ENCODE data around the gene MOB3C. TPM values are rescaled to one million over a fixed set of nuclear protein-coding genes. Genes with fewer than 3 reads are reported as not detected.
A peak's percentile ranks its signal among the peaks of the same experiment; 100 is the strongest.

The MOB3C gene
- polyA plus RNA-seq, 1 experiment, result 11.6 TPM

GRCh38 chr1:46623743-46624644 is 7.4 kb upstream of the MOB3C start:
- no peak for DNase-seq (ENCODE audit: low read depth)

GRCh38 chr1:46622344-46622743 is 5.7 kb upstream of the MOB3C start:
- Histone ChIP-seq H3K27me3 (ENCODE audit: control insufficient read depth, insufficient read depth, low read length) (no peaks in the 10 kb centered on the region), H3K4me3 (ENCODE audit: low read depth, low read length) (0 out of 2 replicates have a peak overlapping the region, but pooled peaks have one; percentile 6), H3K36me3 (ENCODE audit: control insufficient read depth, insufficient read depth, low read length) (no peaks in the 10 kb centered on the region)
- no peak for DNase-seq (ENCODE audit: low read depth)
- ChIA-PET POLR2A (no interaction called here), CTCF (interaction anchor here (0.7 to 5.5 kb wide), 14 partner anchors 9 to 801 kb away, joined by 3 to 59 read pairs (median 4); a partner anchor contains a TSS)
- peak; percentile 73 for TF ChIP-seq CTCF (IDR thresholded peaks at IDR 0.05; ENCODE audit: insufficient read depth, low read depth, low read length)

More at GRCh38 chr1:46623743-46624644, 7.4 kb upstream of the MOB3C start:
- ChIA-PET POLR2A (no interaction called here), CTCF (interaction anchor here (1.4 to 5.5 kb wide), 4 partner anchors 8 to 102 kb away, joined by 3 to 59 read pairs (median 12); no protein-coding TSS in a partner anchor)
- no peak overlapping the region for H3K4me3 ChIP-seq (ENCODE audit: low read depth, low read length)
- no peaks in the 10 kb centered on the region for H3K27me3 ChIP-seq (ENCODE audit: control insufficient read depth, insufficient read depth, low read length)
- no peaks in the 10 kb centered on the region for H3K36me3 ChIP-seq (ENCODE audit: control insufficient read depth, insufficient read depth, low read length)
- no peak for TF ChIP-seq CTCF (IDR thresholded peaks at IDR 0.05; ENCODE audit: insufficient read depth, low read depth, low read length)

- no peak for DNase-seq (ENCODE audit: low read depth)
- POLR2A ChIA-PET, result no interaction called here
Observed at GRCh38 chr1:46621930-46622329, 5.3 kb upstream of the MOB3C start.

GRCh38 chr1:46619656-46620258 is 3.1 kb upstream of the MOB3C start:
- Histone ChIP-seq H3K4me3 (ENCODE audit: low read depth, low read length) (no peak overlapping the region), H3K36me3 (ENCODE audit: control insufficient read depth, insufficient read depth, low read length) (no peaks in the 10 kb centered on the region), H3K27me3 (ENCODE audit: control insufficient read depth, insufficient read depth, low read length) (no peaks in the 10 kb centered on the region)
- DNase-seq (ENCODE audit: low read depth), result no peak
- ChIA-PET CTCF (interaction anchor here (0.8 to 5.5 kb wide), 2 partner anchors 29 to 106 kb away, joined by 3 to 59 read pairs; no protein-coding TSS in a partner anchor), POLR2A (no interaction called here)
- TF ChIP-seq CTCF (IDR thresholded peaks at IDR 0.05; ENCODE audit: insufficient read depth, low read depth, low read length), result no peak

More at GRCh38 chr1:46621930-46622329, 5.3 kb upstream of the MOB3C start:
- Histone ChIP-seq H3K36me3 (ENCODE audit: control insufficient read depth, insufficient read depth, low read length) (no peaks in the 10 kb centered on the region), H3K4me3 (ENCODE audit: low read depth, low read length) (0 out of 2 replicates have a peak overlapping the region, but pooled peaks have one; percentile 6), H3K27me3 (ENCODE audit: control insufficient read depth, insufficient read depth, low read length) (no peaks in the 10 kb centered on the region)
- CTCF ChIA-PET, result interaction anchor here (0.7 to 5.5 kb wide), 13 partner anchors 9 to 802 kb away, joined by 3 to 59 read pairs (median 4); a partner anchor contains a TSS
- TF ChIP-seq CTCF (IDR thresholded peaks at IDR 0.05; ENCODE audit: insufficient read depth, low read depth, low read length), result no peak

Measured in BJ (cell line).